Thyroid gland (tissue), 4 donors: ENCODE measurements around the gene LPP. TPM values are rescaled to one million over a fixed set of nuclear protein-coding genes. Genes with fewer than 3 reads are reported as not detected.

ENCODE experiments used
- DNase-seq, 2 donors: peaks; one replicate each; pipeline ENCODE4 v3.0.0-alpha.2; 2019
- H3K27ac ChIP-seq, 3 donors: fragments of 200-600 bp; sonication (generic); 1 replicate in 2 of 3; 2 replicates in 1 of 3; pipeline ENCODE4 v1.5.1; 2016 to 2019; ENCODE audit warnings: mild to moderate bottlenecking in 1 of 3, moderate library complexity in 1 of 3
- H3K27me3 ChIP-seq: fragments of 200-600 bp; sonication (generic); one replicate; pipeline ENCODE4 v1.5.1; 2019
- H3K36me3 ChIP-seq, 2 donors: fragments of 200-600 bp; sonication (generic); one replicate each; pipeline ENCODE4 v1.5.1; 2016 to 2019
- H3K4me1 ChIP-seq, 2 donors: fragments of 200-600 bp; sonication (generic); one replicate each; pipeline ENCODE4 v1.5.1; 2017 to 2019
- H3K4me3 ChIP-seq, 3 donors: fragments of 200-600 bp; sonication (generic); replicated peaks in 1 of 3; 1 replicate in 2 of 3; 2 replicates in 1 of 3; pipeline ENCODE4 v1.5.1; 2016; ENCODE audit warnings: mild to moderate bottlenecking in 1 of 3
- H3K9me3 ChIP-seq: fragments of 200-600 bp; sonication (generic); one replicate; pipeline ENCODE4 v1.5.1; 2017
- CTCF ChIP-seq, 6 experiments: fragments of 200-600 bp in 3 of 6; fragments of 450-650 bp in 3 of 6; sonication (generic) in 3 of 6; IDR thresholded peaks; one replicate each; pipeline ENCODE4 v1.5.1; 2016 to 2019; ENCODE audit warnings: antibody characterized with exemption in 6 of 6, mild to moderate bottlenecking in 2 of 6, inconsistent platforms in 1 of 6, moderate library complexity in 1 of 6
- POLR2A ChIP-seq, 2 donors: fragments of 450-650 bp; IDR thresholded peaks; one replicate each; pipeline ENCODE4 v1.6.1; 2017; ENCODE audit warnings: antibody characterized with exemption in 2 of 2, mild to moderate bottlenecking in 2 of 2, moderate library complexity in 1 of 2
- WGBS, 2 donors: methylation state at CpG; one replicate each; pipeline ENCODE4 v1.1.5; 2017; 5-methylcytosine and 5-hydroxymethylcytosine counted together
- intact Hi-C: fragments of 100-400 bp; cut with DNase I; formaldehyde crosslinking; loops from one replicate; pipeline ENCODE4 v1.15.1; 2023
- total RNA-seq, 4 donors: library from RNA; depleted of rRNA; stranded (reverse); fragments of >200 nt; gene quantifications; one replicate each; pipeline ENCODE4 v1.2.3, GENCODE V29; 2016

The LPP gene
- total RNA-seq, 4 donors from 2014 or later: 79.0 to 141 (median 82.8) TPM

- peaks cover 8 to 21% of the 10 kb centered on the region in 2 donors for H3K4me1 ChIP-seq
- no peaks in the 10 kb centered on the region for H3K9me3 ChIP-seq
- H3K4me3 ChIP-seq: no peak overlapping the region
- DNase-seq: no peak
- TF ChIP-seq CTCF (IDR thresholded peaks at IDR 0.05) (no peak), POLR2A (IDR thresholded peaks at IDR 0.05) (no peak)
- H3K27ac ChIP-seq: no peak overlapping the region
- intact Hi-C loops: loop anchor here (10.0 kb wide), 1 partner anchor 404 kb away; no protein-coding TSS in a partner anchor
- H3K27me3 ChIP-seq: no peaks in the 10 kb centered on the region
- no peaks in the 10 kb centered on the region for H3K36me3 ChIP-seq
- WGBS, 2 donors: 84 to 87% methylated on average over 9 of the region's 9 CpGs
Observed at GRCh38 chr3:188158731-188159310, 4.9 kb downstream of the LPP start.

DNA sequence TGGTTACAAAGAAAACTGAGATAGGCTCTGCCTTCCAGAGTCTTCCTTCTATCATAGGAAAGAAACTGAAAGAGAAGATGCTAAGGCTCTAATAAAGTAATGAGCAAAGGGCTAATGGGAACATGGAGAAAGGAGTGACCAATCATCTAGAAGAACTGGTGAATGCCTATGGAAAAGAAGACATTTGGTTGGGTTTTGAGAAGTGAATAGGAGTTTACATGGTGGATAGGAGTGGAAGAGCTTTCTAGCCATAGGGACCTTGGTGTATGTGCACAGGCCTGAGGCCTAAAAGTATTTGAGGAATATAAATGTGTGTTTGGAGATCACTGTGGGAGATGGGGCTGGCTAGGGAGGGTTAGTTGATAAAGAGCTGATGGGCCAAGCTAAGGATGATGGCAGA is 6.8 kb downstream of the LPP start:
- no peak overlapping the region for H3K27ac ChIP-seq
- H3K27me3 ChIP-seq: no peaks in the 10 kb centered on the region
- no peaks in the 10 kb centered on the region for H3K36me3 ChIP-seq
- H3K4me1 ChIP-seq: peaks cover 8 to 17% of the 10 kb centered on the region in 2 donors
- TF ChIP-seq POLR2A (IDR thresholded peaks at IDR 0.05) (no peak), CTCF (IDR thresholded peaks at IDR 0.05) (no peak)
- intact Hi-C loops: no loop called here
- no peaks in the 10 kb centered on the region for H3K9me3 ChIP-seq
- H3K4me3 ChIP-seq: no peak overlapping the region
- DNase-seq: no peak

- H3K27ac ChIP-seq: no peak overlapping the region
- no peak overlapping the region for H3K4me3 ChIP-seq
- H3K36me3 ChIP-seq: no peaks in the 10 kb centered on the region
- H3K27me3 ChIP-seq: no peaks in the 10 kb centered on the region
- TF ChIP-seq CTCF (IDR thresholded peaks at IDR 0.05) (no peak), POLR2A (IDR thresholded peaks at IDR 0.05) (no peak)
- intact Hi-C loops: no loop called here
- WGBS, 2 donors: 44 to 46% methylated on average over 2 of the region's 2 CpGs
- no peaks in the 10 kb centered on the region for H3K9me3 ChIP-seq
- DNase-seq: no peak
- H3K4me1 ChIP-seq: peaks cover 3 to 8% of the 10 kb centered on the region in 2 donors
Observed at GRCh38 chr3:188164248-188164687, 10.3 kb downstream of the LPP start.

GRCh38 chr3:188165596-188165995 is 11.6 kb downstream of the LPP start:
- DNase-seq: no peak
- H3K27ac ChIP-seq: no peak overlapping the region
- no peak overlapping the region for H3K4me3 ChIP-seq
- no peaks in the 10 kb centered on the region for H3K9me3 ChIP-seq
- intact Hi-C loops: no loop called here
- H3K4me1 ChIP-seq: peaks cover 0 to 3% of the 10 kb centered on the region in 2 donors
- no peaks in the 10 kb centered on the region for H3K27me3 ChIP-seq
- 90 to 92% methylated on average over 9 of the region's 9 CpGs for WGBS, 2 donors
- H3K36me3 ChIP-seq: no peaks in the 10 kb centered on the region
- TF ChIP-seq POLR2A (IDR thresholded peaks at IDR 0.05) (no peak), CTCF (IDR thresholded peaks at IDR 0.05) (no peak)

GRCh38 chr3:188166441-188166840 is 12.5 kb downstream of the LPP start:
- Histone ChIP-seq H3K4me1 (peaks cover 0 to 5% of the 10 kb centered on the region in 2 donors), H3K4me3 (no peak overlapping the region), H3K36me3 (no peaks in the 10 kb centered on the region), H3K27ac (no peak overlapping the region), H3K9me3 (no peaks in the 10 kb centered on the region), H3K27me3 (no peaks in the 10 kb centered on the region)
- no peak for DNase-seq
- no peak for TF ChIP-seq POLR2A (IDR thresholded peaks at IDR 0.05)
- no peak for TF ChIP-seq CTCF (IDR thresholded peaks at IDR 0.05)
- intact Hi-C loops: no loop called here
- 91 to 98% methylated on average over 3 of the region's 3 CpGs for WGBS, 2 donors
